HG02642 (cell line): ENCODE measurements around the gene ITGA1.
"Not testable (repeated sequence)": the region's sequence is repeated elsewhere in the genome, so short reads cannot be mapped to it uniquely, and the experiment has no call there.

Source experiments
- ATAC-seq: cut with Tn5 transposase; IDR thresholded peaks from one replicate; pipeline ENCODE4 v1.9.1; 2021; ENCODE audit warnings: mild to moderate bottlenecking; ENCODE audit not compliant: unreplicated experiment, poor library complexity

ITGA1 gene

DNA sequence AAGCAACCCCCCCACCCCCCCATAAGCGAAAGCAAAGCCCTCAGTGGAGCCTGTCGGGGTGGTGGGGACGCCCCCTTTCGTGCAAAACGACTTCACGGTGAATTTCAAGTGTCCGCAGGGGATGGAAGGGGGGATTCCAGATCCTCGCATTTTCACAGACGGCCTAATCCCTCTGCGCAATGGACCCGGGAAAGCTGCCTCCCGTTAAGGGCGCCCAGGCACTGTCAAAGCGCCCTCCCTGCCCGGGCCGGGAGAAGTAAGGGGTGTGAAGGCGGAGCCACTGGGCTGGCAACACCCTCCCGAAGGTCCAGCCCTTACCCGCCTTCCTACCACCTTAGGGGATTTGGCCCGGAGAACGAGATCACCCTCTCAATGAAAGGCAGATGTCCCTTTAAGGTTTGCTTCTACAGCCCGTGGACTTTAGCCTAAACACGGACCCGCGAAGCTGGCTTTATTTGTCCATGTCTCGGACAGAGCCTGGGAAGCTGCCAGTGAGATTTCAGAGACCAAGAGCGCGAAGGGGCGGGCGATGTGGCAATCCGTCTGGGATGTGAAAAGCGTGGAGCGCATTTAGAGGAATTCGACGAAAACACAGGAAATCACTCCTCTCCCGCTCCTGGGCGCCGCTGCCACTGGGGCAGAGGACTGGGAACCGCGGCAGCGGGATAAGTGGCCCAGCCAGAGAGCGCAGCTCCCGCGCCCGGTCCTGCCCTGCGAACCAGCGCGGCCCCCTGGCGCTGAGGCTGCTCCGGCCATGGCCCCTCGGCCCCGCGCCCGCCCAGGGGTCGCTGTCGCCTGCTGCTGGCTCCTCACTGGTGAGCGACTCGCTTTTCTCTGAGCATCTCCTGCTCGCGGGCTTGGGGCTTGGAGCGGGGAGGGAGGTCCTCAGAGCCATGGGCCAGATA is at the start of gene ITGA1, which contains the start of gene PELO:
TSS of gene ITGA1 (plus strand) at position 317 of the 905 bp plus-strand sequence. CDS start at position 755, 438 bp downstream.
TSS of gene PELO (plus strand) at position 317 of the 905 bp plus-strand sequence. CDS start 12,479 bp downstream, outside the sequence.
- ATAC-seq = peak; percentile 86

- ATAC-seq = peak; percentile 82
These were observed 49.6 kb upstream of the ITGA1 start for GRCh38 chr5:52738095-52738506.

DNA sequence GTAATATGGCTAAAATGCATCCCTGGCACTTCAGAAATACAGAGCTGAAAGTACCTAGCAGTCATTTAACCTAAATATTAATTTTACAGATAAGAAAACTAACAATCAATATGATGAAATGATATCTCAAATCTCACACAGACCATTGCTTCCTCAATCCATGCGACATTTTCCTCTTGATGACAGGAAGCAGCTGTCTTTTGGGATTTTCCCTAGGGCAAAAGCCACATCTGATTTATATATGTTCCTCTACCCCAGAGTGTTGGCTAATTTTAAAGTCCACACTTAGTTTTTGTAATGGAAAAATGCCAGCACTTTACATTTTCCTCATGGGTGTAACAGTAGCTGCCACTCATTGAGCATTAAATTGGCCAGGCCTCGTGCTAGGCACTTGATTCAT is 47.7 kb upstream of the ITGA1 start:
- ATAC-seq = no peak

DNA sequence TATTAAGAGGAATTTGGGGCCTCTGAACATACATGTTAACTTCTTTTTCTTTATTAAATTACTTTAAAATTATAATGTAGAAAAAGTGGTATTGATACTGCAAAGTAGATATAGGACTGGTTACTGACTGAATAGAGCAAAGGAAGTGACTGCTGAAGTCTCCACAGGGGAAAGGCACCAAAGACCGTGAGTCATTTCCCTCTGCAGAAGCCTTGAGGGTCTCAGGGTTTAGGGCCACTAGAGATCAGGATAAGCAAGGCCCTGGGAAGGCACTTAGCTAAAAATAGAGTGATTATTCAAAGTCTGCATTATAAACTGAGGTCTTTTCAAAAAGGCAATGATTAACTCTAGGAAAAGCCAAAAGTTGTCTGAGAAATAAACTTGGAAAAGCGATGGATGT is 44.7 kb upstream of the ITGA1 start:
- no peak for ATAC-seq

- no peak for ATAC-seq
These were observed 44.2 kb upstream of the ITGA1 start for GRCh38 chr5:52743529-52743928.

DNA sequence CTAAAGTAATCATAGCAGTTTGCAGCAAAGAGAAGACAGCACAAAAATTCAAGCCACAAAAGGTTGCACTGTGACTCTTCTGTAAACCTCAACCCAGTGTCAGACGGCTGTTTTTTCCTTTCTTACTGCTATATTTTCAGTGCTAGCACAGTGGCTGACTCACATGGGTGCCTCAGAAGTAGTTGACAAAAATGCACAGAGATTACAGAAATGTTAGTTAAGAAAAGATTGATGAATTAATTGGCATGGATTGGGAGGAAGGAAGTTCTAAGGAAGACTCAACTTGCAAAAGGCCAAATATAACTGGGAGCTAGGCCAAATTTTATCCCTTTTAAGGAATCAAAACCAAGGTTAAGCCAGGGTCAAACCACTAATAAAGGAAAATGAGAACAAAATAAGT is 43.7 kb upstream of the ITGA1 start:
- ATAC-seq = no peak

DNA sequence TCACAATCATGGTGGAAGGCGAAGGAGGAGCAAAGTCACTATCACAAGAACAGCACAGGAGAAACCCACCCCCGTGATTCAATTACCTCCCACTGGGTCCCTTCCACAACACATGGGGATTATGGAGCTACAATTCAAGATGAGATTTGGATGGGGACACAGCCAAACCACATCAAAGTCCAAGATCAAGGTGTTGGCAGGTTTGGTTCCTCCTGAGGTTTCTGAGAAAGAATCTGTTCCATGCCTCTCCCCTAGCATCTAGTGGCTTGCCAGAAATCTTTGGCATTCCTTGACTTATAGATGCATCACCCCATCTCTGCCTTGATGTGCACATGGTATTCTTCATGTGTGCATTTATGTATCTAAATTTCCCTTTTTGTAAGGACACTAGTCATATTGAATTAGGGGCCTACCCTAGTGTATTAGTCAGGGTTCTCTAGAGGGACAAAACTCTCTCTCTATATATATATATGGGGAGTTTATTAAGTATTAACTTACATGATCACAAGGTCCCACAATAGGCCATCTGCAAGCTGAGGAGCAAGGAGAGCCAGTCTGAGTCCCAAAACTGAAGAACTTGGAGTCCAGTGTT is 42.8 kb upstream of the ITGA1 start:
- ATAC-seq = not testable (repeated sequence)

GRCh38 chr5:52746539-52746938 is 41.2 kb upstream of the ITGA1 start:
- no peak for ATAC-seq

GRCh38 chr5:52748590-52748989 is 39.1 kb upstream of the ITGA1 start:
- ATAC-seq = peak; percentile 44

DNA sequence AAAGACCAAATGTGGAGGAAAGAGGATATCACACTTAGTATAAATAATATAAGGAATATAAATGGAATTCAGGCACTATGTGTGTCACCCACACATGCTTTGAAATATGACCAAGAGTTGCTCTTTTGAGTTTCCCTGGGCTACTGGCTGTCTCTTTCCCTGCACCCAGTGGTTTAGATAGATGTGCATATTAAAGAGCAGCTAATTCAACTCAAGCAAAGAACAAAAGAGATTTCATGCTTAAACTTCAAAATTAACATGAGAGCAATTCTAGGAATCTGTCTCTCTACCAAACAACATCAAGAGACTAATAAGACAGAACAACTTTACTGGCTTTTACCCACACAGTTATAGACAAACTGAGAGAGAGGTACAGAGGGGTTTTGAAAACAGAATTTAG is 38.0 kb upstream of the ITGA1 start:
- ATAC-seq = no peak

- no peak for ATAC-seq
These were observed 36.6 kb upstream of the ITGA1 start for GRCh38 chr5:52751137-52751536.

GRCh38 chr5:52754051-52754450 is 33.7 kb upstream of the ITGA1 start:
- ATAC-seq = no peak

DNA sequence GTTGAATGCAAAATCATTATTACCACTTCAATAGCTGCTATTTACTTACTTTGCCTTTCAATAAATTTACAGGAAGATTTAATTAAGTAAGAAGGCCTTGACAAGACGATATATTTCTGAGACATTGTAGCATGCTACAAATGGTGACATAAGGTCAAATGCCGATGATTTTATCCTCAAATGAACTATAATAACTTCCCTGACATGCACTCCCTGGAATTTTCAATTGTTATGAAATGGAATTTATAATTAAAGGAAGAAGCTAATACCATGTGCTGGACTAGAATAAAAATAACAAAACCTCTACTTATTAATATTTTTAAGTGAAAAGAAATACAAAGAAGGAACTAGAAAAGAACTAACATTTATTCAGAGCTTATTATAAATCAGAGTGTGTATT is 30.2 kb upstream of the ITGA1 start:
- ATAC-seq = no peak

- no peak for ATAC-seq
These were observed 29.7 kb upstream of the ITGA1 start for GRCh38 chr5:52758014-52758413.

- no peak for ATAC-seq
These were observed 28.4 kb upstream of the ITGA1 start for GRCh38 chr5:52759331-52759730.

DNA sequence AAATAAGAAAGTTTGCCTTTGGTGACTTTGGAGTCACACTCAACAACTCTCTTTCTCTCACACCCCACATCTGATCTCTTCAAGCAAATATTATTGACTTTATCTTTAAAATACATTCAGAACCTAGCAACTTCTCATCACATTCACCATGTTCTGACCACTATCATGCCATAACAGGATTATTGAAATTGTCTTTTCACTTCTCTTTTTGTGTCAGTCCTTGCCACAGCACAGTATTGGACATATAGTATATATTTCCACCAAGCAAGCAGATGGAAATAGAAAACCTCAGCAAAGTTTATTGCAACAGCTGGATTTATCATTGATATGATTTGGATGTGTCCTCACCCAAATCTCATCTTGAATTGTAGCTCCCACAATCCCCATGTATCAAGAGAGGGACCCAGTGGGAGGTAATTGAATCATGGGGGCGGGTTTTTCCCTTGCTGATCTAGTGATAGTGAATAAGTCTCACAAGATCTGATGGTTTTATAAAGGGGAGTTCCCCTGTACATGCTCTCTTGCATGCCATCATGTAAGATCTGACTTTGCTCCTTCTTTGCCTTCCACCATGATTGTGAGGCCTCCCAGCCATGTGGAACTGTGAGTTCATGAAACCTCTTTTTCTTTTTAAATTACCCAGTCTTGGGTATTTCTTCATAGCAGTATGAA is 26.9 kb upstream of the ITGA1 start:
- ATAC-seq = peak; percentile 60

DNA sequence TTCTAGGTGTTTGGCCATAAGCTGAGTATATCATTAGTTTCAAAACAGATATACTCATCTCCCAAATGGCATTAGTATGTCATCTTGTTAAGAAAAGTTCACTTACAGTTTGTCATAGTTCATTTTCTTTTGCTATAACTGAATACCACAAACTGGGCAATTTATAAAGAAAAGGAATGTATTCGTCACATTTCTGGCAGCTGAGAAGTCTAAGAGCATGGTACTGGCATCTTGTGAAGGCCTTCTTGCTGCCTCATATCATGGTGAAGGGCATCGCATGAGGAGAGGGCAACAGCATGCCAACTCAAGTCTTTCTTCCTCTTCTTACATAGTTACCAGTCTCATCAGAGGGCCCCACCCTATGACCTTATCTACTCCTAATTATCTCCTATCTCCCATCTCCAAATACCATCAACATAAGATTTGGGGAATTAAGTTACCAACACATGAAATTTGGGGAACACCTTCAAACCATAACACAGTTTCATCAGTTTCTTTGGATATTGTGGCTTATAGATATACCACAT is 20.4 kb upstream of the ITGA1 start:
- ATAC-seq = no peak

- no peak for ATAC-seq
These were observed 19.8 kb upstream of the ITGA1 start for GRCh38 chr5:52767766-52768480.

- ATAC-seq = no peak
These were observed 18.7 kb upstream of the ITGA1 start for GRCh38 chr5:52769061-52769460.

DNA sequence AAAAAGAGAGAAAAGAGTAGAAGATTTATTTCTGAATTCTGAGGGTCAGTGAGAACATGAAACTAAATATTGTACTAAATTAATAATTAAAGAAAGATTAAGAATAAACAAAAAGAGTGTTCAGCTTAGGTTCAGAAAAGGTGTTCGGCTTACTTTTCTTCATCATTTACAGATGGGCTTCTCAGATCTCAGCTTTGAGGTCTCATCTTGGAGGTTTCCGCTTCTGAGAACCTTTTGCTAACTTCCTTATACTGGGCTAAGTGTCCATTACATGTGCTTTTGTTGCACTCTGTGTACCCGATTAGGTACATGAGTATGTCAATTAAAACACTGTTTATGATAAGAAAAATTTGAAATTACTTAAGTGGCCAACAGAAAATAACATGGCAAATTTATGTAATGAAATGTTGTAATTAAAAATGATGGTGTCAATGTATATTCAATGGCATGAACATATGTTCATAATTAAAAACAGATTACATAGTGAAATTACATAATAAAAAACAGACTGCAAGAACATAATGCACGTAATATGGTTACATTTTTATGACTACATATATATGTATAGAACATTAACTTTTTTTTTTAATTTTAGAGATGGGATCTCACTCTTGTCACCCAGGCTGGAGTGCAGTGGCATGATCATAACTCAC is 17.3 kb upstream of the ITGA1 start:
- no peak for ATAC-seq
